GM06990 (cell line): ENCODE measurements around the gene ZSCAN25.
"Not testable (repeated sequence)": the region's sequence is repeated elsewhere in the genome, so short reads cannot be mapped to it uniquely, and the experiment has no call there.

ENCODE experiments used
- DNase-seq: peaks from one replicate; pipeline ENCODE4 v3.0.0-alpha.2; 2011; ENCODE audit not compliant: insufficient read length; ENCODE audit errors: extremely low read depth
- H3K27me3 ChIP-seq: replicated peaks from 2 replicates; pipeline ENCODE4 v1.6.0; 2011; ENCODE audit warnings: low read length; ENCODE audit not compliant: control insufficient read depth, insufficient read depth
- H3K36me3 ChIP-seq: 2 replicates; pipeline ENCODE4 v1.5.1; 2011; ENCODE audit warnings: low read length; ENCODE audit not compliant: control insufficient read depth, insufficient read depth
- H3K4me3 ChIP-seq: replicated peaks from 2 replicates; pipeline ENCODE4 v1.5.1; 2011; ENCODE audit warnings: low read depth, mild to moderate bottlenecking, control low read depth, low read length
- CTCF ChIP-seq: IDR thresholded peaks from 2 replicates; pipeline ENCODE4 v1.5.1; 2011; ENCODE audit warnings: low read length, control low read depth, mild to moderate bottlenecking, inconsistent platforms; ENCODE audit not compliant: insufficient read depth, poor library complexity, severe bottlenecking

Gene ZSCAN25

GRCh38 chr7:99616359-99617191 is at the start of gene ZSCAN25:
Gene ZSCAN25, plus strand, starts transcription at chr7:99616946. Its CDS starts 2,661 bp downstream, at chr7:99619607.
- peak; percentile 76 for TF ChIP-seq CTCF
- DNase-seq = peak; percentile 90
- Histone ChIP-seq H3K27me3 (no peaks in the 10 kb centered on the region), H3K36me3 (peaks cover 12% of the 10 kb centered on the region), H3K4me3 (peak within 1 kb of the TSS; percentile 96)

GRCh38 chr7:99568770-99569169 is 48.0 kb upstream of the ZSCAN25 start:
- H3K27me3 ChIP-seq, DNase-seq, H3K4me3 ChIP-seq: not testable (repeated sequence)
- peaks cover 11% of the 10 kb centered on the region for H3K36me3 ChIP-seq

- Histone ChIP-seq H3K27me3 (no peaks in the 10 kb centered on the region), H3K4me3 (no peak overlapping the region), H3K36me3 (peaks cover 10% of the 10 kb centered on the region)
- TF ChIP-seq CTCF = no peak
- no peak for DNase-seq
These were observed 45.0 kb upstream of the ZSCAN25 start for GRCh38 chr7:99571768-99572167.

GRCh38 chr7:99573257-99573656 is 43.5 kb upstream of the ZSCAN25 start:
- Histone ChIP-seq H3K36me3 (peaks cover 10% of the 10 kb centered on the region), H3K27me3 (no peaks in the 10 kb centered on the region), H3K4me3 (no peak overlapping the region)
- DNase-seq = no peak
- TF ChIP-seq CTCF = no peak

GRCh38 chr7:99576251-99576650 is 40.5 kb upstream of the ZSCAN25 start:
- H3K36me3 ChIP-seq = peaks cover 5% of the 10 kb centered on the region
- DNase-seq = no peak
- no peaks in the 10 kb centered on the region for H3K27me3 ChIP-seq
- H3K4me3 ChIP-seq = no peak overlapping the region
- TF ChIP-seq CTCF = no peak

GRCh38 chr7:99579281-99579955 is 37.3 kb upstream of the ZSCAN25 start:
- no peaks in the 10 kb centered on the region for H3K27me3 ChIP-seq
- TF ChIP-seq CTCF = no peak
- no peak overlapping the region for H3K4me3 ChIP-seq
- no peak for DNase-seq
- no peaks in the 10 kb centered on the region for H3K36me3 ChIP-seq
